ENCODE measurements around the gene S100A7. TPM values are rescaled to one million over a fixed set of nuclear protein-coding genes. Genes with fewer than 3 reads are reported as not detected.

Gene S100A7
- total and polyA plus RNA-seq, 2 of the 8 experiments (the other 6 are each of a cell fraction or from before 2014, with no cell fraction given), result not detected

DNA sequence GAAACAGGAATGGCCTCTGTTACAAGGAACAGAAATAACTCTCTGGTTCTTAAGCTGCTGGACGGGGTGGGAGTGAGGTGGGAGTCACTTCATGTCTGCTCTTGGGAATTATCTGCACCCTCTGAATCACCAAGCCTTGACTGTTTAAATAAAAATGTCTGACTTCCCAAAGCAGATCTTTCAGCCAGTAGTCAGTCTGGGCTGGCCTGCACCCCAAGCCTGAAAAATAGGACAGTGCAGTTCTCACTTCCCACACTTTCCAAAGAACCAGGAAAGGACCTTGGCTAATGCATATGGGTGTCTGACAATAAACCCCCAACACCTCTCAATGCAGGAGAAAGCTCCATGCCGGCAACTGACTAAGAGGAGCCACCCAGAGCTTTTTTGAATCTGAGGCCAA is 796 bp downstream of the S100A7 start (continued):
- TF ChIP-seq, protein P1, sequence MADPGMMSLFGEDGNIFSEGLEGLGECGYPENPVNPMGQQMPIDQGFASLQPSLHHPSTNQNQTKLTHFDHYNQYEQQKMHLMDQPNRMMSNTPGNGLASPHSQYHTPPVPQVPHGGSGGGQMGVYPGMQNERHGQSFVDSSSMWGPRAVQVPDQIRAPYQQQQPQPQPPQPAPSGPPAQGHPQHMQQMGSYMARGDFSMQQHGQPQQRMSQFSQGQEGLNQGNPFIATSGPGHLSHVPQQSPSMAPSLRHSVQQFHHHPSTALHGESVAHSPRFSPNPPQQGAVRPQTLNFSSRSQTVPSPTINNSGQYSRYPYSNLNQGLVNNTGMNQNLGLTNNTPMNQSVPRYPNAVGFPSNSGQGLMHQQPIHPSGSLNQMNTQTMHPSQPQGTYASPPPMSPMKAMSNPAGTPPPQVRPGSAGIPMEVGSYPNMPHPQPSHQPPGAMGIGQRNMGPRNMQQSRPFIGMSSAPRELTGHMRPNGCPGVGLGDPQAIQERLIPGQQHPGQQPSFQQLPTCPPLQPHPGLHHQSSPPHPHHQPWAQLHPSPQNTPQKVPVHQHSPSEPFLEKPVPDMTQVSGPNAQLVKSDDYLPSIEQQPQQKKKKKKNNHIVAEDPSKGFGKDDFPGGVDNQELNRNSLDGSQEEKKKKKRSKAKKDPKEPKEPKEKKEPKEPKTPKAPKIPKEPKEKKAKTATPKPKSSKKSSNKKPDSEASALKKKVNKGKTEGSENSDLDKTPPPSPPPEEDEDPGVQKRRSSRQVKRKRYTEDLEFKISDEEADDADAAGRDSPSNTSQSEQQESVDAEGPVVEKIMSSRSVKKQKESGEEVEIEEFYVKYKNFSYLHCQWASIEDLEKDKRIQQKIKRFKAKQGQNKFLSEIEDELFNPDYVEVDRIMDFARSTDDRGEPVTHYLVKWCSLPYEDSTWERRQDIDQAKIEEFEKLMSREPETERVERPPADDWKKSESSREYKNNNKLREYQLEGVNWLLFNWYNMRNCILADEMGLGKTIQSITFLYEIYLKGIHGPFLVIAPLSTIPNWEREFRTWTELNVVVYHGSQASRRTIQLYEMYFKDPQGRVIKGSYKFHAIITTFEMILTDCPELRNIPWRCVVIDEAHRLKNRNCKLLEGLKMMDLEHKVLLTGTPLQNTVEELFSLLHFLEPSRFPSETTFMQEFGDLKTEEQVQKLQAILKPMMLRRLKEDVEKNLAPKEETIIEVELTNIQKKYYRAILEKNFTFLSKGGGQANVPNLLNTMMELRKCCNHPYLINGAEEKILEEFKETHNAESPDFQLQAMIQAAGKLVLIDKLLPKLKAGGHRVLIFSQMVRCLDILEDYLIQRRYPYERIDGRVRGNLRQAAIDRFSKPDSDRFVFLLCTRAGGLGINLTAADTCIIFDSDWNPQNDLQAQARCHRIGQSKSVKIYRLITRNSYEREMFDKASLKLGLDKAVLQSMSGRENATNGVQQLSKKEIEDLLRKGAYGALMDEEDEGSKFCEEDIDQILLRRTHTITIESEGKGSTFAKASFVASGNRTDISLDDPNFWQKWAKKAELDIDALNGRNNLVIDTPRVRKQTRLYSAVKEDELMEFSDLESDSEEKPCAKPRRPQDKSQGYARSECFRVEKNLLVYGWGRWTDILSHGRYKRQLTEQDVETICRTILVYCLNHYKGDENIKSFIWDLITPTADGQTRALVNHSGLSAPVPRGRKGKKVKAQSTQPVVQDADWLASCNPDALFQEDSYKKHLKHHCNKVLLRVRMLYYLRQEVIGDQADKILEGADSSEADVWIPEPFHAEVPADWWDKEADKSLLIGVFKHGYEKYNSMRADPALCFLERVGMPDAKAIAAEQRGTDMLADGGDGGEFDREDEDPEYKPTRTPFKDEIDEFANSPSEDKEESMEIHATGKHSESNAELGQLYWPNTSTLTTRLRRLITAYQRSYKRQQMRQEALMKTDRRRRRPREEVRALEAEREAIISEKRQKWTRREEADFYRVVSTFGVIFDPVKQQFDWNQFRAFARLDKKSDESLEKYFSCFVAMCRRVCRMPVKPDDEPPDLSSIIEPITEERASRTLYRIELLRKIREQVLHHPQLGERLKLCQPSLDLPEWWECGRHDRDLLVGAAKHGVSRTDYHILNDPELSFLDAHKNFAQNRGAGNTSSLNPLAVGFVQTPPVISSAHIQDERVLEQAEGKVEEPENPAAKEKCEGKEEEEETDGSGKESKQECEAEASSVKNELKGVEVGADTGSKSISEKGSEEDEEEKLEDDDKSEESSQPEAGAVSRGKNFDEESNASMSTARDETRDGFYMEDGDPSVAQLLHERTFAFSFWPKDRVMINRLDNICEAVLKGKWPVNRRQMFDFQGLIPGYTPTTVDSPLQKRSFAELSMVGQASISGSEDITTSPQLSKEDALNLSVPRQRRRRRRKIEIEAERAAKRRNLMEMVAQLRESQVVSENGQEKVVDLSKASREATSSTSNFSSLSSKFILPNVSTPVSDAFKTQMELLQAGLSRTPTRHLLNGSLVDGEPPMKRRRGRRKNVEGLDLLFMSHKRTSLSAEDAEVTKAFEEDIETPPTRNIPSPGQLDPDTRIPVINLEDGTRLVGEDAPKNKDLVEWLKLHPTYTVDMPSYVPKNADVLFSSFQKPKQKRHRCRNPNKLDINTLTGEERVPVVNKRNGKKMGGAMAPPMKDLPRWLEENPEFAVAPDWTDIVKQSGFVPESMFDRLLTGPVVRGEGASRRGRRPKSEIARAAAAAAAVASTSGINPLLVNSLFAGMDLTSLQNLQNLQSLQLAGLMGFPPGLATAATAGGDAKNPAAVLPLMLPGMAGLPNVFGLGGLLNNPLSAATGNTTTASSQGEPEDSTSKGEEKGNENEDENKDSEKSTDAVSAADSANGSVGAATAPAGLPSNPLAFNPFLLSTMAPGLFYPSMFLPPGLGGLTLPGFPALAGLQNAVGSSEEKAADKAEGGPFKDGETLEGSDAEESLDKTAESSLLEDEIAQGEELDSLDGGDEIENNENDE (IDR thresholded peaks at IDR 0.05; ENCODE audit: insufficient replicate concordance, low read length), result no peak
- no peak for TF ChIP-seq RAD21 (IDR thresholded peaks at IDR 0.05 in 1 of 2, conservative IDR thresholded peaks at IDR 0.05 in 1 of 2; ENCODE audit: low read depth in 2 of 2, low read length in 2 of 2)
- no peak for TF ChIP-seq GTF2F1 (IDR thresholded peaks at IDR 0.05; ENCODE audit: borderline replicate concordance, low read depth, low read length)
- no peak for TF ChIP-seq POLR2A (IDR thresholded peaks at IDR 0.05; ENCODE audit: control extremely low read depth in 1 of 2, low read depth in 2 of 2, low read length in 2 of 2)
- TF ChIP-seq JUN (IDR thresholded peaks at IDR 0.05; ENCODE audit: low read depth, low read length), result no peak
- TF ChIP-seq SAP30 (IDR thresholded peaks at IDR 0.05; ENCODE audit: insufficient read depth, insufficient replicate concordance, low read length), result no peak
- no peak for TF ChIP-seq KDM4A (IDR thresholded peaks at IDR 0.05; ENCODE audit: low read depth, low read length, severe bottlenecking)

Measured in H1 (cell line).